GM19455 (cell line): ENCODE measurements around the gene USHBP1.

ENCODE experiments used
- ATAC-seq: cut with Tn5 transposase; IDR thresholded peaks from one replicate; pipeline ENCODE4 v1.9.1; 2021; ENCODE audit not compliant: unreplicated experiment

The USHBP1 gene

GRCh38 chr19:17242431-17243208 is 21.9 kb downstream of the USHBP1 start:
- ATAC-seq = no peak

GRCh38 chr19:17240826-17241399 is 23.6 kb downstream of the USHBP1 start:
- no peak for ATAC-seq

- no peak for ATAC-seq
Observed at GRCh38 chr19:17240062-17240752, 24.3 kb downstream of the USHBP1 start.

GRCh38 chr19:17237747-17238706 is 26.5 kb downstream of the USHBP1 start:
- no peak for ATAC-seq

- ATAC-seq = no peak
Observed at GRCh38 chr19:17236811-17237543, 27.6 kb downstream of the USHBP1 start.

- ATAC-seq = no peak
Observed at GRCh38 chr19:17235971-17236777, 28.4 kb downstream of the USHBP1 start.

- no peak for ATAC-seq
Observed at GRCh38 chr19:17235300-17235970, 29.1 kb downstream of the USHBP1 start.

- no peak for ATAC-seq
Observed at GRCh38 chr19:17234911-17235299, 29.6 kb downstream of the USHBP1 start.

- ATAC-seq = no peak
Observed at GRCh38 chr19:17232258-17232657, 32.3 kb downstream of the USHBP1 start.

- ATAC-seq = no peak
Observed at GRCh38 chr19:17229890-17230289, 34.7 kb downstream of the USHBP1 start.

GRCh38 chr19:17227798-17228367 is 36.7 kb downstream of the USHBP1 start:
- ATAC-seq = no peak

- ATAC-seq = peak; percentile 87
Observed at GRCh38 chr19:17226002-17226933, 38.3 kb downstream of the USHBP1 start, which contains the start of gene OCEL1. Gene OCEL1 (plus strand): TSS chr19:17226226. CDS start chr19:17226248, 22 bp downstream.

GRCh38 chr19:17225053-17225452 is 39.5 kb downstream of the USHBP1 start:
- no peak for ATAC-seq

- ATAC-seq = no peak
Observed at GRCh38 chr19:17220207-17220758, 44.3 kb downstream of the USHBP1 start.

- no peak for ATAC-seq
Observed at GRCh38 chr19:17219286-17219685, 45.3 kb downstream of the USHBP1 start.

GRCh38 chr19:17216058-17216670 is 48.4 kb downstream of the USHBP1 start:
- no peak for ATAC-seq
